NOMO-1 treated with dmso at 0.1 percent for 144 hours (cell line): ENCODE data around the gene SF3A2.

Experiments used
- DNase-seq: peaks from one replicate; lab custom pipeline; 2025; ENCODE audit not compliant: unreplicated experiment; lab: John Stamatoyannopoulos, UW

The SF3A2 gene

DNA sequence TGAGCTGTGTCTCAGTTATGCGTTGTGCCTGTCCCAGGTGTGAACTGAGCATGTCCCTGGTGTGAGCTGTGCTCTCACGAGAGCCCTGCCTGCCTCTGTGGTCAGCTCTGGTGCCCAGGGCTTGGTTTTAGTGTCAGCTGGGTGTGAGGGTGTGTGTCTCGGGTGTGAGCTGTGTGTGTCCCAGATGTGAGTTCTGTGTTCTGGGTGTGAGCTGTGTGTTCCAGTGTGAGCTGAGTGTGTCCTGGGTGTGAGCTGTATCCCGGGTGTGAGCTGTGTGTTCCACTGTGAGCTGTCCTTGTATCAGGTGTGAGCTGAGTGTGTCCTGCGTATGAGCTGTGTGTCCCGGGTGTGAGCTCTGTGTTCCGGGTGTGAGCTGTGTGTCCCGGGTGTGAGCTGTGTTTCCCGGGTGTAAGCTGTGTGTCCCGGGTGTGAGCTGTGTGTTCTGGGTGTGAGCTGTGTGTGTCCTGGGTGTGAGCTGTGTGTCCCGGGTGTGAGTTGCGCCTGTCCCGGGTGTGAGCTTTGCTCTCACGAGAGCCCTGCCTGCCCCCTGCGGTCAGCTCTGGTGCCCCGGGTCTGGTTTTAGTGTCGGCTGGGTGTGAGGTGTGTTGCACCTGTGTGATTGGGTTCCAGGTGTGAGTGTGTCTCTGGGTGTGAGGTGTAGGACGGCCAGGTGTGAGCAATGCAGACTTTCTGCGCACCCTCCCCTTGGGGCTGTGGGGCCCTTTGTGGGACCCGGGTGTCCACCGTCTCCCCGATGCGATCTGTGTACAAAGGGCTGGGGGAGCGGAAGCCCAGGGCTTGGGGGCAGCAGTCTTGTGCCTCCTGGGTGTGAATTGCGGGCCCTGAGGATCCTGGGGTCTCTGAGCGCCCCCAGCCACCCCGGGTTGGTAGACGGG, 52.4 kb downstream of the SF3A2 start:
- no peak for DNase-seq

DNA sequence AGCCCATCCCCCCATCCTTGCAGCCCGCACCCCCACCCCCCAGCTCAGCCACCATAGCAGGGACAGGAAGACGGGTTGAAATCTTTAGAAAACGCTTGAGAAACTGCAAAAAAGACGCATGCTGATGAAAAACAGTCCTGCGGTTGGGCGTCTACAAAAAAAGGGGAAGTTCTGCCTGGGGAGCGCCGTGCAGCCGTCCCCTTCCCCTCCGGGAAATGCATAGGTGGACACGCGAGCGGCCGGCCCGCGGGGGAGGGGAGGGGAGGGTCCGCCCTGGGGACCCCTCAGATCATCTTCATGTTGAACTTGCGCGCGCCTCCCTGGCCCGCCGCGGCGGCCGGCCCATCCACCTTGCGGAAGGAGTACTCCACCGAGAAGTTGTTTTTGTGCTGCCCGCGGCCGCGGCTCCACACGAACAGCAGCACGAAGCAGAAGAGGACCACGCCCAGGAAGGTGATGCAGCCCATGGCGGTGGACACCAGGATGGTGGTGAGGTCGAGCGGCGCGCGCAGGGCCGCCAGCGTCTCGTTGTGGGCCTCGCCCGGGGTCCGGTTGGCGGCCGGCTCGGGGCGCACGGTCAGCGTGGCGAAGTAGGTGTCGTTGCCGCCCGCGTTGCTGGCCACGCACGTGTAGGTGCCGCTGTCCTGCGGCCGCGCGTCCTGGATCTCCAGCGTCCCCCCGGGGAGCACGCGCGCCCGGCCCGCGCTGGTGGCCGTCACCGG, 53.3 kb downstream of the SF3A2 start:
- peak; percentile 91 for DNase-seq

DNA sequence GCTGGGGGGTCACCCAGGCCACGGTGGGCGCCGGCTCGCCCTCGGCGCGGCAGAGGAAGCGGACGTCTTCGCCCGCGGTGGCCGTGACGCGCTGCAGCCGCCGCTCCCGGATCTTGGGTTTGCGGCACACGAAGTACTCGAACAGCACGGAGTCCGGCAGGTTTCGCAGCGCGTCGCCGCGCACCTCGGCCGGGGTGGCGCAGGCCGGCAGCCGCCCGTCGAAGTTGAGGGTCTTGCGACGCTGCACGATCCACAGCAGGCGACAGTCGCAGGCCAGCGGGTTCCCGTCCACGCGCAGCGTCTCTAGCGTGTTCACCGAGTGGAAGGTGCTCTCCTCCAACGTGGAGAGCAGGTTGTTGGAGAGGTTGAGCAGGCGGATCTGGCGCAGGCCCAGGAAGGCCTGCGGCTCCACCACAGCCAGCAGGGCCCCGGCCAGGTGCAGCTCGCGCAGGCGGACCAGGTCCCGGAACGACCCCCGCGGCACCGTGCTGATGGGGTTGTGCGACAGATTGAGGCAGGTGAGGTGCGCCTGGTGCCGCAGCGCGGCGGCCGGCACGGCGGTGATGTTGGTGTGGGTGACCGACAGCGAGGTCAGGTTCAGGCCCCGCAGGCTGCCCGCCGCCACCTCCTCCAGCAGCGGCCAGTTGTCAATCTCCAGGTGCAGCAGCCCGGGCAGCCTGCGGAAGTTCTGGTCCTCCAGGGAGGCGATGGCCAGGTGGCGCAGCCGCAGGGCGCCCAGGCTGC, 54.0 kb downstream of the SF3A2 start:
- no peak for DNase-seq

DNA sequence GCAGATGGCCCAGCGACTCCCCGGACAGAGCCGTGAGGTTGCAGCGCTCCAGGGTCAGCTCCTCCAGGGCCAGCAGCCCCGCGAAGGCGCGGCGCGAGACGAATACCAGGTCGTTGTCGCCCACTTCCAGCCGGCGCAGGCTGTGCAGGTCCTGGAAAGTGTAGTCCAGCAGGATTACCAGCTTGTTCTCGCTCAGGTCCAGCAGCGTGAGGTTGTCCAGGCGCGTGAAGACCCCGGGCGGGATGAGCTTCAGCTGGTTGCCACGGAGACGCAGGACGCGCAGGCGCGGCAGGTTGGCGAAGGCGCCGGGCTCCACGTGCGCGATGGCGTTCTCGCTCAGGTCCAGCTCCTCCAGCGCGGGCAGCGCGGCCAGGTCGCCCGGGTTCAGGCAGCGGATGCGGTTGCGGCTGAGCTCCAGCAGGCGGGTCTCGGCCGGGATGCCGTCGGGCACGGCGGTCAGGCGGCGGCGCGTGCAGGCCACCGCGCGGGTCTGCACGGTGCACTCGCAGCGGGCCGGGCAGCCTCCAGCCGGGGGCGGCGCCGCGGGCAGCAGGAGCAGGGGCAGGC, 54.6 kb downstream of the SF3A2 start:
- DNase-seq: no peak

DNA sequence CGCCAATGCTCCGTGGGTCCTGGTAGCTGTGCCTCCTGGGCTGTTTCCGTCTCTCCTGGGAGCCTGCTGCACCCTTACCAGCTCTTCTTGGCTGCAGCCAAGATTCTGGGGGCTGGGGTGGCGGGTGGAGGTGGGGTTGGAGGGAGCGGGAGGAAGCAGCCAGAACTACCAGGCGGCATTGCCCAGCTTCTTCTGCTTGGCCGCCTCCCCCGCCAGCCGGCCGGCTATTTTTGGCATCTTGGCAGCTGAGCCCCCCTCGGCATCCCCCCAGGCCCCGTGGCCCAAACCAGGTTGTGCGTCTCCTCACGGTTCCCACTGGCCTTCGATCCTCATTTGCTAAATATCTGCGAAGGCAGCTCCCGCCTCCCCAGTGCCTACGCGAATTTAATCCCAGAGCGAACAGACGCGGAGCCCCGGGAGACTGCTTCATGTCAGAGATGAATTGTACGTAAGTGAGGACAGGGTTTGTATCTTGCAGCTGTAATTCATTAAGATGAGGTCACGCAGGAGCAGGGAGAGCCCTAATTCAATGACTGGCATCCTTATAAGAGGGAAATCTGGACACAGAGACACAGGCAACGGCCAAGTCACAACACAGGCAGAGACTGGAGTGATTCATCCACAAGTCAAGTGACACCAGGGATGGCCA, 58.2 kb downstream of the SF3A2 start:
- no peak for DNase-seq

DNA sequence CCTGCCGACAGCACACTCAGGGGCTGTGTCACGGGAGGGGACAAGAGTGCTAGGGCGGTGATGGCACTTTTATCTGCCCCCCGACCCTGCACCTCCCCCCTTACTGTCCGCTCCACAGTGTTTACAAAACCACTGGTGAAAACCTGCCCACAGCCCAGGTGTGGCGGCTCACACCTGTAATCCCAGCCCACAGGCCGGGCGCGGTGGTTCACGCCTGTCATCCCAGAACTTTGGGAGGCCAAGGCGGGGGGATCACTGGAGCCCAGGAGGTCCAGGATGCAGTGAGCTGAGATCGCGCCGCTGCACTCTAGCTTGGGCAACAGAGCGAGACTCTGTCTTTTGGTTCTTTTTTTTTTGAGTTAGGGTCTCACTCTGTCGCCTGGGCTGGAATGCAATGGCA, 59.5 kb downstream of the SF3A2 start:
- no peak for DNase-seq
